ENCODE data around the gene GATA2. TPM values are rescaled to one million over a fixed set of nuclear protein-coding genes. Genes with fewer than 3 reads are reported as not detected.

GATA2 gene
- total and polyA plus RNA-seq, 2 of the 8 experiments (the other 6 are each of a cell fraction or from before 2014, with no cell fraction given), result 0.03 to 0.30 TPM

GRCh38 chr3:128468791-128469527 lies 24.0 kb downstream of the GATA2 start (continued):
- TF ChIP-seq SAP30 (IDR thresholded peaks at IDR 0.05; ENCODE audit: insufficient read depth, insufficient replicate concordance, low read length), result no peak
- TF ChIP-seq, protein P1, sequence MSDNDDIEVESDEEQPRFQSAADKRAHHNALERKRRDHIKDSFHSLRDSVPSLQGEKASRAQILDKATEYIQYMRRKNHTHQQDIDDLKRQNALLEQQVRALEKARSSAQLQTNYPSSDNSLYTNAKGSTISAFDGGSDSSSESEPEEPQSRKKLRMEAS (IDR thresholded peaks at IDR 0.05), result no peak
- no peak for TF ChIP-seq RXRA (IDR thresholded peaks at IDR 0.05; ENCODE audit: insufficient read depth, low read depth, low read length)
- TF ChIP-seq NRF1 (IDR thresholded peaks at IDR 0.05; ENCODE audit: low read depth, low read length), result no peak
- TF ChIP-seq POLR2A (IDR thresholded peaks at IDR 0.05; ENCODE audit: control extremely low read depth in 1 of 2, low read depth in 2 of 2, low read length in 2 of 2), result no peak
- TF ChIP-seq CEBPB (IDR thresholded peaks at IDR 0.05; ENCODE audit: low read depth, low read length), result no peak
- TF ChIP-seq, protein P2, sequence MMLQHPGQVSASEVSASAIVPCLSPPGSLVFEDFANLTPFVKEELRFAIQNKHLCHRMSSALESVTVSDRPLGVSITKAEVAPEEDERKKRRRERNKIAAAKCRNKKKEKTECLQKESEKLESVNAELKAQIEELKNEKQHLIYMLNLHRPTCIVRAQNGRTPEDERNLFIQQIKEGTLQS (IDR thresholded peaks at IDR 0.05; ENCODE audit: insufficient read depth, low read depth, low read length), result no peak
- no peak for TF ChIP-seq TAF7 (optimal IDR thresholded peaks at IDR 0.05; ENCODE audit: borderline replicate concordance, low read depth, low read length)
- no peak for TF ChIP-seq SP1 (IDR thresholded peaks at IDR 0.05; ENCODE audit: low read depth, low read length)
- TF ChIP-seq SIRT6 (IDR thresholded peaks at IDR 0.05; ENCODE audit: low read length), result no peak
- no peak for TF ChIP-seq BRCA1 (IDR thresholded peaks at IDR 0.05; ENCODE audit: low read depth, low read length)
